OCI-LY1 (cell line): ENCODE results near the gene C3orf49.

ENCODE experiments used
- H2AFZ ChIP-seq: fragments of 200-600 bp; sonication (generic), shearing (Covaris generic); 2 replicates; pipeline ENCODE4 v1.6.0; 2014; ENCODE audit warnings: antibody characterized with exemption, mild to moderate bottlenecking, low read length
- H3F3A ChIP-seq: fragments of 200-600 bp; sonication (generic), shearing (Covaris generic); 2 replicates; pipeline ENCODE4 v1.6.0; 2014; ENCODE audit warnings: mild to moderate bottlenecking, antibody characterized with exemption, low read length, moderate library complexity; ENCODE audit not compliant: insufficient read depth
- H3K27ac ChIP-seq: fragments of 200-600 bp; sonication (generic); 2 replicates; pipeline ENCODE4 v1.5.1; 2014; ENCODE audit warnings: low read length, mixed run types, mild to moderate bottlenecking, low read depth; ENCODE audit not compliant: poor library complexity, severe bottlenecking
- H3K27me3 ChIP-seq: fragments of 200-600 bp; sonication (generic); 2 replicates; pipeline ENCODE4 v1.6.0; 2014; ENCODE audit warnings: antibody characterized with exemption, mild to moderate bottlenecking, low read length, moderate library complexity; ENCODE audit not compliant: insufficient read depth
- H3K36me3 ChIP-seq: fragments of 200-600 bp; sonication (generic); 2 replicates; pipeline ENCODE4 v1.6.1; 2014; ENCODE audit warnings: mild to moderate bottlenecking, antibody characterized with exemption, low read length, moderate library complexity, mixed read lengths; ENCODE audit not compliant: insufficient read depth
- H3K4me1 ChIP-seq: fragments of 200-600 bp; sonication (generic); 2 replicates; pipeline ENCODE4 v1.5.1; 2014; ENCODE audit warnings: mild to moderate bottlenecking, low read length, moderate library complexity; ENCODE audit not compliant: insufficient read depth, severe bottlenecking
- H3K4me2 ChIP-seq: fragments of 200-600 bp; sonication (generic), shearing (Covaris generic); 2 replicates; pipeline ENCODE4 v1.6.1; 2014; ENCODE audit warnings: low read length
- H3K4me3 ChIP-seq: fragments of 200-600 bp; sonication (generic); 2 replicates; pipeline ENCODE4 v1.5.1; 2014; ENCODE audit warnings: low read length, low read depth, mild to moderate bottlenecking, mixed read lengths; ENCODE audit not compliant: poor library complexity, severe bottlenecking
- H3K79me2 ChIP-seq: fragments of 200-600 bp; shearing (Covaris generic); 2 replicates; pipeline ENCODE4 v1.6.1; 2016; ENCODE audit warnings: mixed run types, low read length, mixed read lengths; ENCODE audit not compliant: insufficient read depth
- H3K9ac ChIP-seq: fragments of 200-600 bp; sonication (generic), shearing (Covaris generic); 2 replicates; pipeline ENCODE4 v1.6.1; 2014; ENCODE audit warnings: mild to moderate bottlenecking, low read length, mixed read lengths
- H3K9me2 ChIP-seq: fragments of 200-600 bp; sonication (generic), shearing (Covaris generic); 2 replicates; pipeline ENCODE4 v1.6.1; 2014; ENCODE audit warnings: low read depth, mild to moderate bottlenecking, low read length, mixed read lengths
- H3K9me3 ChIP-seq: fragments of 200-600 bp; shearing (Covaris generic); 2 replicates; pipeline ENCODE4 v1.6.1; 2014; ENCODE audit warnings: low read length, mixed read lengths
- H4K20me1 ChIP-seq: fragments of 200-600 bp; sonication (generic), shearing (Covaris generic); 2 replicates; pipeline ENCODE4 v1.6.0; 2016; ENCODE audit warnings: mild to moderate bottlenecking, low read length; ENCODE audit not compliant: insufficient read depth
- EZH2 ChIP-seq: fragments of 200-600 bp; sonication (generic), shearing (Covaris generic); IDR thresholded peaks from 2 replicates; pipeline ENCODE4 v1.8.0; 2017; ENCODE audit warnings: borderline replicate concordance, mixed run types, mild to moderate bottlenecking, antibody characterized with exemption, low read length, moderate library complexity, mixed read lengths
- TF ChIP-seq, protein P1 (sequence below): fragments of 200-600 bp; sonication (generic), shearing (Covaris generic); IDR thresholded peaks from 2 replicates; pipeline ENCODE4 v1.5.1; 2017; ENCODE audit warnings: mild to moderate bottlenecking, antibody characterized with exemption, low read length, moderate library complexity, mixed read lengths

The C3orf49 gene

GRCh38 chr3:63864008-63864964 is 45.2 kb downstream of the C3orf49 start:
- H4K20me1 ChIP-seq = no peaks in the 10 kb centered on the region
- H3F3A ChIP-seq = no peaks in the 10 kb centered on the region
- H3K27ac ChIP-seq = peak overlapping the region; percentile 72
- H3K4me1 ChIP-seq = peaks cover 43% of the 10 kb centered on the region
- H3K4me2 ChIP-seq = peak overlapping the region; percentile 91
- peak overlapping the region; percentile 87 for H3K9ac ChIP-seq
- peak overlapping the region; percentile 84 for H3K4me3 ChIP-seq
- H3K9me2 ChIP-seq = no peaks in the 10 kb centered on the region
- TF ChIP-seq, protein P1, sequence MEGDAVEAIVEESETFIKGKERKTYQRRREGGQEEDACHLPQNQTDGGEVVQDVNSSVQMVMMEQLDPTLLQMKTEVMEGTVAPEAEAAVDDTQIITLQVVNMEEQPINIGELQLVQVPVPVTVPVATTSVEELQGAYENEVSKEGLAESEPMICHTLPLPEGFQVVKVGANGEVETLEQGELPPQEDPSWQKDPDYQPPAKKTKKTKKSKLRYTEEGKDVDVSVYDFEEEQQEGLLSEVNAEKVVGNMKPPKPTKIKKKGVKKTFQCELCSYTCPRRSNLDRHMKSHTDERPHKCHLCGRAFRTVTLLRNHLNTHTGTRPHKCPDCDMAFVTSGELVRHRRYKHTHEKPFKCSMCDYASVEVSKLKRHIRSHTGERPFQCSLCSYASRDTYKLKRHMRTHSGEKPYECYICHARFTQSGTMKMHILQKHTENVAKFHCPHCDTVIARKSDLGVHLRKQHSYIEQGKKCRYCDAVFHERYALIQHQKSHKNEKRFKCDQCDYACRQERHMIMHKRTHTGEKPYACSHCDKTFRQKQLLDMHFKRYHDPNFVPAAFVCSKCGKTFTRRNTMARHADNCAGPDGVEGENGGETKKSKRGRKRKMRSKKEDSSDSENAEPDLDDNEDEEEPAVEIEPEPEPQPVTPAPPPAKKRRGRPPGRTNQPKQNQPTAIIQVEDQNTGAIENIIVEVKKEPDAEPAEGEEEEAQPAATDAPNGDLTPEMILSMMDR = no peak
- TF ChIP-seq EZH2 = no peak
- H3K79me2 ChIP-seq = peaks cover 80% of the 10 kb centered on the region
- H3K36me3 ChIP-seq = peaks cover 13% of the 10 kb centered on the region
- no peak overlapping the region for H2AFZ ChIP-seq
- H3K27me3 ChIP-seq = no peaks in the 10 kb centered on the region
- H3K9me3 ChIP-seq = no peaks in the 10 kb centered on the region

DNA sequence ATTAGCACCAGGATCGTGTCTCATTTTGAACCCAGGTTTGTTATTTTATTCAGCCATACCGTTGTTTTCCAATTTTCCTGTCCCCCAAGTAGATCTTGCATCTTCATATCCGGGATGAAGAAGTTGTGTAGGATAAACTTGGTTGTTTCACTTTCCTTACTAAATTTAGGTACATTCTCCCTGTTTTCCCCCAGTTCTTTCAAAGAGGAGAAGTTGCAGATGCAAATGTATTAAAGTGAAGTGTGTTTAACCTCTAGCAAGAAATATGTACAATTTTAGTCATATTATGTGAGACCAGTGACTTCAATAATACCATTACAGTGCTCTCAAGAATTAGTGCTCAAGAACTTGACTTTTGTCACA is 45.8 kb downstream of the C3orf49 start:
- H4K20me1 ChIP-seq = no peaks in the 10 kb centered on the region
- peaks cover 13% of the 10 kb centered on the region for H3K36me3 ChIP-seq
- peak overlapping the region; percentile 87 for H3K9ac ChIP-seq
- peaks cover 43% of the 10 kb centered on the region for H3K4me1 ChIP-seq
- H3K9me2 ChIP-seq = no peaks in the 10 kb centered on the region
- H3K79me2 ChIP-seq = peaks cover 80% of the 10 kb centered on the region
- H3K27ac ChIP-seq = peak overlapping the region; percentile 72
- H3K4me2 ChIP-seq = peak overlapping the region; percentile 91
- H3F3A ChIP-seq = no peaks in the 10 kb centered on the region
- H3K27me3 ChIP-seq = no peaks in the 10 kb centered on the region
- H2AFZ ChIP-seq = no peak overlapping the region
- TF ChIP-seq, protein P1 = no peak
- no peak for TF ChIP-seq EZH2
- peak overlapping the region; percentile 84 for H3K4me3 ChIP-seq
- no peaks in the 10 kb centered on the region for H3K9me3 ChIP-seq

DNA sequence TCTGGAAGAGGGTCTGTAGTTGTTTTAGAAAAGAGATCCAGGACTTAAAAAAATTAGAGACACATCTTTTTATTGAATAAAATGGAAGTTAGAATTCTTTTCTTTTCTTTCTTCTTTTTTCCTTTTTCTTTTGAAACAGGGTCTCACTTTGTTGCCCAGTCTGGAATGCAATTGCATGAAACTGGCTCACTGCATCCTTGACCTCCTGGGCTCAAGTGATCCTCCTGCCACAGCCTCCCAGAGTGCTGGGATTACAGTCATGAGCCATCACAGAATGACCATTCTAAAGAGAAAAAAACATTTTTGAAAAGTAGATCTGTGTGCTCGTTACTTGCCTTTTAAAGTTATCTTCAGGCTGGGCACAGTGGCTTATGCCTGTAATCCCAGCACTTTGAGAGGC is 48.1 kb downstream of the C3orf49 start:
- no peak overlapping the region for H3K4me2 ChIP-seq
- peaks cover 90% of the 10 kb centered on the region for H3K79me2 ChIP-seq

More for the DNA sequence above, 48.1 kb downstream of the C3orf49 start:
- no peak overlapping the region for H3K4me3 ChIP-seq
- H4K20me1 ChIP-seq = no peaks in the 10 kb centered on the region
- TF ChIP-seq, protein P1 = no peak
- TF ChIP-seq EZH2 = no peak
- no peak overlapping the region for H3K27ac ChIP-seq
- H3K36me3 ChIP-seq = peaks cover 13% of the 10 kb centered on the region
- H2AFZ ChIP-seq = no peak overlapping the region
- H3K9ac ChIP-seq = no peak overlapping the region
- H3K9me3 ChIP-seq = no peaks in the 10 kb centered on the region
- H3K9me2 ChIP-seq = no peaks in the 10 kb centered on the region
- H3K27me3 ChIP-seq = no peaks in the 10 kb centered on the region
- peaks cover 49% of the 10 kb centered on the region for H3K4me1 ChIP-seq
- H3F3A ChIP-seq = no peaks in the 10 kb centered on the region
